GM03348 (cell line): ENCODE results near the gene EPB41L5.
A peak's percentile ranks its signal among the peaks of the same experiment; 100 is the strongest.
"Not testable (repeated sequence)": the region's sequence is repeated elsewhere in the genome, so short reads cannot be mapped to it uniquely, and the experiment has no call there.

Experiments
- DNase-seq: peaks from one replicate; pipeline ENCODE4 v3.0.0; 2012; ENCODE audit warnings: low spot score

EPB41L5 gene

DNA sequence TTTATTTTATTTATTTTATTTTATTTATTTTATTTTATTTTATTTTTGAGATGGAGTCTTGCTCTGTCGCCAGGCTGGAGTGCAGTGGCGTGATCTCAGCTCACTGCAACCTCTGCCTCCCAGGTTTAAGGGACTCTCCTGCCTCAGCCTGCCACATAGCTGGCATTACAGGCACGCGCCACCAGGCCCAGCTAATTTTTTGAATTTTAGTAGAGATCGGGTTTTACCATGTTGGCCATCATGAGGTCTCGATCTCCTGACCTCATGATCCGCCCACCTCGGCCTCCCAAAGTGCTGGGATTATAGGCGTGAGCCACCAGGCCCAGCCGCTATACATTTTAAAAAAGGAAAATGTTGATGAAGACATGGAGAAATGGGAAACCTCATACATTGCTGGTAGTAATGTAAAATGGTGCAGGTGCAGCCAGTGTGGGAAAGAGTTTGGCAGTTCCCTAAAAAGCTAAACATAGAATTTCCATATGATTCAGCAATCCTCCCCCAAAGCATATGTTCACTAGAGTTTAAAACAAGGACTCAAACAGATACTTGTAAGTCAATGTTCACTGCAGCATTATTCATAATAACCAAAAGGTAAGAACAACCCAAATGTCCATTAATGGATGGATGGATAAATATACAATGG, 187.1 kb downstream of the EPB41L5 start:
- not testable (repeated sequence) for DNase-seq

DNA sequence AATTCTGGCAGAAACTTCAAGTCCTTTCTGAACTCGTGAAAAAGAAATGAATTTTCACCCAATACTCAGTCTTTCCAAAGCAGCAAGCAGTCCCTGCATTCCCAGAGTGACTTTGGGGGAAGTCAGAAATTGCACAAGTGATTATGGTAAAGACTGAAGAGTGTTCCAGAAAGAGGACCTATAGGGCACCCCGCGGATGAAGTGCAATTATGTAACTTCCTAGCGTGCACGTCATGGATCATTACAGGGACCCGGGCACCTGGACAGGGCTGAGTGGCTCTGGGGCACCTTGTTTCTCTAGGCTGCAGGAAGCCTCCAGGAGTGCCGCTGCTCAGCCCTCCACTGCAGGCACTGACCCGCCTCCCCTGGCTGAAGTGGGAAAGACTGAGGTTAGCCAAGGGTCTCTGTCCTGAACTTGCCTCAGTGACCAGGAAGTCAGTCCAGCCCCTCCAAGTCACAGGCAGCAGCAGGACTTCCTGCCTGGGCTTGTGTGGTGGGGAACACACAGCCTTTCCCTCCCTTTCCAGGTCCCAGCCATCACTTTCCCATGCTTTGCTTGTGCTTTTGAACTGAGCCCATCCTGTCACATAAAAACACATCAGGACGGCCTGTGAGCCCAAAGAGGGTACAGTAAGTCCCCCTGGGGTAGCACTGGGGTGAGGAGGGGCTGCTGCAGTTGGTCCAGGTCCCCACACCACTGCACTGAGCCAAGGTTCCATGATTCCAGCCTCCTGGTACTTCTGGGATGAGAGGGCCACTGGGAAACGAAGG, 190.6 kb downstream of the EPB41L5 start:
- DNase-seq = no peak

DNA sequence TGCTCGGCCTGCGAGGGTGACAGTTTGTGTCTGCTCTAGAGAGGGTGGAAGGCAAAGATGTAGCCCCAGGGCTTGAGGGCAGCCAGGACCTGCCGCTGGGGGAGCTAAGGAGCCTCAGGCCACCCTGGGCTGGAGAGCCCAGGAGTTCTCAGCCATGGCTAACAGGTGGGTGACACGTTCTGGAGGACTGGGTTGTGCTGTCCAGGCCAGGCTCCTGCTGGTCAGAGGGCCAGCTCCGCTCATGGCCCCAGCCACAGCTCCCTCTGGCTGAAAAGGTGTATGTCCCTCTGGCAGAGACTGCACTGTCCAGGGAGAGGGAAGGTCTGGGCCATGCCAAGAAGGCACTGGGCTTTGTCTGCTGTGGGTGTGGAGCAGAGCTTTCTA, 191.1 kb downstream of the EPB41L5 start:
- DNase-seq = no peak

DNA sequence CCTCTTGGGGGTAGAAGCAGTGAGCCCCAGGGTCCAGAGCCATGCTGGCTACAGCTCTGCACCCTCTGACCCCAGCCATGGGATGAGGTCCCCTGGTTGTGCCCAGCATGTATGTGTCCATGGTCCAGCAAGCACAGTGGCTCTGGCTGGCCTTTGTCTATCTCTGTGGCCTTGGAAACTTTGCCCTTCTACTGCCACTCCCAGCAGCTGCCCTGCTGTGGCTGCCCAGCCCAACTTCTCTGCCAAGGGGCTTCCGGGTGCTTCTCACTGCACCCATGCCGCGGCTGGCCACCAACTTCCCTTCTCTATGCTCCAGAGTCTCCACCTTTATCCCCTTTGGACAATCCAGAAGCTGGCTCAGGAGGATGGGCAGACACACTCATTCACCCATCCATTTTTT, 191.5 kb downstream of the EPB41L5 start:
- no peak for DNase-seq

DNA sequence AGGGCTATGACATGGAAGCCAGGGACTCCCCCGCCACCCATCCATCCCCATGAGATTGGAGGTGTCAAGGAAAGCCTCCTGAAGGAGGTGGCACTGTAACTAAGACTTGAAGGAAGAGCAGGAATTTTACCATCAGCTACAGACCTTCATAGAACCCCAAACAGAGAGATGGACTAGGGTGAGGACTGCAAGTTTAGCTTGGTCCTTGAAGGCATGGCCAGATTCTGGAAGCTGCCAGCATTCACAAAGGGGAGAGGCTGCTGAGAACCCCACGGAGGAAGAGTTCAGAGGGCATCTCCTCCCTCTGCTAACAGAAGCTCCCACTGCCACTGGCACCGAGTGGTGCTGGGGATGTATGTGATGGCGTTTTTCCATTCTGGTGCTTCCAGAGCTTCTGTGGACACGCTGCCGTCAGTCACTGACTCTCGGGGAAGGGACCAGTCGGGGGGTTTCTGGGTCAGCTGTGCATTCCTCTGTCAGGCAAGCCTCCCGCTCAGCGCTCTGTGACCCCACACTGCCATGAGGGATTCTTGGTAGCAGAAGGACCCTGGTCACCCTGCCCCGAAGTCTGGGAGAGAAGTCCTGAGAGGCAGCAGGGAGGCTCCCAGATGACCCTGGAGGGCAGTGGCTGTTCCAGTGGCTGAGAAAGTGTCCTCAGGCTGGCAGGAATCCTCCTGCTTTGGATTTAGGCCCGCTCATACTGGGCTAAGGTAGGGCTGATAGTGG, 192.2 kb downstream of the EPB41L5 start:
- DNase-seq = no peak

DNA sequence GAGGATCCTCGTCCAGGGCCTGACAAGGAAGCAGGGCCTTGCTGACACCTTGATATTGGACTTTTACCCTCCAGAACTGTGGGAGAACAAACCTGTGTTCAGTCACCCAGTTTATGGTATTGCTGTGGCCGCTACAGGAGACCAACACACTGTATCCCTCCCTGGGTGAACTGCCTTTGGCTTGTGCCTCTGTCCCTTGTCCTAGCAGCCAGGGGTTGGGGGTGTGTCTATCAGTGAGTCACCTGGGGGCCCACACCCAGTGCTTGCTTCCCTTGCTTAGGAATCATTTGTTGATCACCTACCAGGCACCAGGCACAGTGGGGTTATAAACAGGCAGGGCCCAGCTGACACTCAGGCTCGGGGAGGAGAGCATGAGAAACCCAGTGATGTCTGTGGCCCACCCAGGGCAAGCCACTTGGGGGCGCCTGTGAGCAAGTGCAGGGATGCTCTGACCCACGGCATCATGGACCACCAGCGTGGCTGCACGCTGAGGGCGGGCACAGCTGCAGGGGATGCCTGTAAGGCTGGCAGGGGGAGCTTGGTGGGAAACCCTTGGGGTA, 193.2 kb downstream of the EPB41L5 start:
- DNase-seq = peak; percentile 40

DNA sequence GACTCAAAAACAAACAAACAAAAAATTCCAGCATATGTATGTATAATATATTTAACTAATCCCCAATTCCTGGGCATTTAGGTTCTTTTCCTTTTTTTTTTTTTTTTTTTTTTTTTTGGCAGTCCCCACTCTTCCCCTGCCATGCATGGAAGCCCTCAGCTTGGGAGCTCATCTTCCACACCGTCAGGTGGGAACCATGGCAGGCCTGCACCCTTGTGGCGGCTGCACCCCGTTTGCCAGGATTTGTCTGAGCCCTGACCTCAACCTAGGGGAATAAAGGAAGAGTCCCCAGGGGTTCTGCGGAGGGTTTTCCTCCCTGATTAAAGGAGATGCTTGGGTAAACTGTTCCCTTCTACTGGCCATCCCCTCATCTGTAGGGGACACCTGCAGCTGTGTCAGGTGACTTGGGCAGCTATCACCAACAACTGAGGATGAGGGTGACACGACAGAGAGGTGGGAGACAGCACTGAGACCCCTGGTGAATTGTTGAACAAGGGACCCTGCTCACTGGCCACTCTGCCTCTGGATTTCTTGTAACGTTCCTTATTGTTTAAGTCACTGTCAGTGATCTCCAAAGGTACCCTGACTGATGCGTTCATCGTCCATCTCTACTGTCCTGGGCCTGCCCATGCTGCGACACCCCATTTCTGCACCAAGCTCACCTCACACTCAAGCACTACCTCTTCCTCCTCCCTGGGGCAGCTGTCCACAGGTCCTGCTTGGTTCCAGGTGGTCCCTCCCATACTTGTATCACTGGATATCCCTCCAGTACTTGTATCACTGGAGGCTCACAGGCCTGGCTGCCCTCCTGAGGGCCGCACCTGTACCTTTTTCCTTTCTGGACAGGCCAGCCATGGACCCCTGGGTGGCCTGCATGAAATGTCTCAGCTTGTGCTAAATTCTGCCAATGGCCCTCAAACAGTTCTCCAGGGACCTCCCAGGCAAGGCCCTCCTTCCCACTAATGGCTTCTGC, 195.8 kb downstream of the EPB41L5 start:
- DNase-seq = no peak

DNA sequence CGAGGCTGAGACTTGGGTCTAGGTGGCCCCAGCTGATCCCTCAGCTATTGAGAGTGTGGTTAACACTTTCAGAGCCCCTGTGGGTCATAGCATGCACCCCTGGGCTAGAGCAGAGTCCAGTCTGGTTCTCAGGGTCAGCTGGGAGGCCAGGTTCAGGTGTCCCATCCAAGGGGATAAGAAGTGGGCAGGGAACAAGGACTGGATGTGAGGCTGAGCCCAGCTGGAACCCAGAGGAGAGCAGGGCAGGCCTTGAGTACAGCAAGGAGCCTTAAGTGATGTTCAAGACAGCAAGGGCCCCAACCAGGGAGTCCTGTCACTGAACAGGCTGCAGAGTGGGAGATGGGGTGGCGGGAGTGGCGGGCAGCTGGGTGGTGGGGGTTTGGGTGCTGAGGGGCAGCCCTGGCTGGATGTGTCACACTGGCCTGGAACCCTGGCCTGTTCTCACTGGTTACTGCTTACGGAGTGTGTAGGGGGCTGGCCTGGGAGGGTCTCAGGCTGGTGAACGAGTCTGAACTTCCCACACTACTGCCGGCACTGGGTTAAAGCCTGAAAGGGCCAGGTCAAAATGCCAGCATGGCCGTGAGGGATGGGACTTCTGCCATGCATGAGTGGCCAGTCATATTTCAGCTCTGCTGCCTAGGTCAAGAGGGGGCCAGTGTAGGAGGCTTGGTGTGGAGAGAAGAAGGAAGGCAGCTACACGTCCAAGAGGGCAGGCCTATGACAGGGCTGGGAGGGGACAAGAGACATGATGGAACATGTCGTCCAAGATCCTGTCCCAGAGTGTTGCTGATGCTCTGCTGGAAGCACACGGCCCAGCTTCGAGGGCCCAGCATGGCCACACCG, 196.8 kb downstream of the EPB41L5 start:
- DNase-seq = no peak

DNA sequence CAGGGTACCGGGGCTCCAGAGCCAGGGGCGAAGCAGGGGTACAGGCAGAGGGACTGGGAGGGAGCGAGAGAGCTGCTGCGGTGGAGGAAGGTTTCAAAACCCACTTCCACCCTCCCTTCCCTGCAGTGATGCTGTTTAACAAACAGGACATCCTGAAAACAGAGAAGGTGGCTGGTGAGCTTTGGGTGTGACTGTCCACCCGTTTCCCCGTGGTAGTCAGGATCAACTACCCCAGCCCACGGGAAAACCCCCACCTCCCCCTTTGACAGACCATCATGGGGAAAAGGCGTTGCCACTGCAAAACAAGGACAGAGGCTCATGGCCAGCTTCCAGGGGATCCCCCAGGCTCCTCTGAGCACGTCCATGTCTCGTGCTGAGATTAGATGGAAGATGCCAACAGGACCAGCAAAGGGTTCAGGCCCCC, 197.4 kb downstream of the EPB41L5 start:
- DNase-seq = no peak

DNA sequence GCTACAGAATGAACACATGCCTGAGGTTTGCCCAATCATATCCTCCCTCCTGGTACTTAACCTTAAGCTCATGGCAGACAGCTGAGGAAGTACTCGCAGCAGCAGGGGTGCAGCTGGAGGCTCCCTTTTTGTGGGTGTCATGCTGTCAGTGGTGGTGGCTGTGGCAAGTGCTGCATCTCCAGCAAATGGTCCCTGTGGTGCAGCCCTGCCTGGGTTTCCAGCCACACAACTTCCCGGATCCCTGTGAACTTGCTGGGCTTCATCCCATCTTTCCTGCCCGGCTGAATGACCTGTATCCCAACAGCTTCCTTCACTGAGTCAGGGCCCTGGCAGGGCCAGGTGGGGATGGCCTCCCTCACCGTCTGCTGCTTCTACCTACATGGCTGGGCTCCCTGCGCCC, 205.3 kb downstream of the EPB41L5 start:
- DNase-seq = no peak

DNA sequence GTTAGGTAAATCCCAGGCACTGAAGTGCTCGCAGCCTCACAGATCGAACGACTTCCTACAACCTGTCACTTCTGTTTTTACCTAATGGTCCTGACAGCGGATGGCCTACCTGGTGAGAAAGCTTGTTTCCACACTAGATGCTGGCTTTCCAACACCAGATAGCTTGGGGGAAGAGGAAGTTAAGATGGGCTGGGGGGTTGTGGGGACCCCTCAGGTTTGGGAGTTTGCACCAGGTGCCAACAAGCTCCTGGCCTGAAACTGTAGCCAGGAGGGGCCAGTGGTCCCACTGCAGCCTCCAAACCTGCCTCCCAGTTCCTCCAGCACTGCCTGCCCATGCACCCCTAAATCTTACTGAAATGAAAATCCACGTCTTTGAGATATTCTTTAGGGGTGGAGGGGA, 206.4 kb downstream of the EPB41L5 start:
- DNase-seq = no peak

DNA sequence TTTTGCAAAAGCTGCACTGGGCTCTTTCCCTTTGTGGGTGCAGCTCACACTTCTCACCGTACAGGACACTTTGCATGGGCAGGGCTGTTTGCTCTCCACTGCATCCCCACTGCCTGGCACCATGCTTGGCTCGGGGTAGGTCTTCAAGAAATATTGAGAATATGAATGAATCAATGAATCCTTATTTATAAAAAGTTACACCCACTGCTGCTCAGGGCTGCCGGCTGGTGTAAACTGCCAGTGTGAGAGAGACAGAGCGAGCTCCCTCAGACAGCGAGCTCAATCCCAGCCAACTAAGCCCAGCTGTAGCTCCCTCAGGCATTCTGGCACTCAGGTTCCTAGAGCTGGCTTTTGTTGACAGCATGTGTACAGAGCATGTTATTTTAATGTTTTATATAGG, 206.9 kb downstream of the EPB41L5 start:
- DNase-seq = no peak

DNA sequence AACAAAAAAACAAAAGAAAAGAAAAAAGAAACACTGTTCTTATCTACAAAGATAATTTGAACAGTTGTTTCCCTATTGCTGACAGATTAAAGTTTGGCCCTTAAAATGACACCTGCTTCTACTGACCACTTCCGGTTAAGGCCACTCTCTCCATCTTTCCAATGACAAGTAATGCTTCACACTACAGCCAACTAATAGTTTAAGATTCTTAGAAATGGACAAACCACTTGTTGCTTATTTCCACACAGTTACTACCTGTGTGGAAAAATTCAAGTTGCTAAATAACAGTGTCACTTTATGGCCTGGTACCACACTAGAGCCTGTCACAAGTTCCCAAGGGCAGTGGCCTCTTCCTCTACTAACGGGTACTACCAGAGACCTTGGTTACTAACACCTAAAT, 207.9 kb downstream of the EPB41L5 start:
- no peak for DNase-seq

DNA sequence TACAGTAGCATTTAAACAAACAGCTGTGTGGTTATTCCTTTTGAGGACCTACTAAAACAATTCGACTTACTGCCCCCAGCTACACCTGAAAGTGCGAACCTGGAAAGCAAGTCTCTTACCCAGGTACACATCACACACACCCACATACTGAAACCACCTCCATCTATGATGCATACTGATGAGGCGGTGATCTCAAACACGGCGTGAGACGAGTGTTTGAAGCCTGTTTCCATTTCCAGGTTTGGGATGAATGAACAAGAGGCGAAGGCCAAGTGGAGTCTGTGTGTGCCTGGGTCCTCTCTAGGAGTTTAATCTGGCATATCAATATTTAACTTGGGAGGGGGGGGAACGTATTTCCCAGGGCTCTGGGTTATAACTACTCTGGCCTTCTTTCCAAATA, 208.7 kb downstream of the EPB41L5 start:
- DNase-seq = no peak

DNA sequence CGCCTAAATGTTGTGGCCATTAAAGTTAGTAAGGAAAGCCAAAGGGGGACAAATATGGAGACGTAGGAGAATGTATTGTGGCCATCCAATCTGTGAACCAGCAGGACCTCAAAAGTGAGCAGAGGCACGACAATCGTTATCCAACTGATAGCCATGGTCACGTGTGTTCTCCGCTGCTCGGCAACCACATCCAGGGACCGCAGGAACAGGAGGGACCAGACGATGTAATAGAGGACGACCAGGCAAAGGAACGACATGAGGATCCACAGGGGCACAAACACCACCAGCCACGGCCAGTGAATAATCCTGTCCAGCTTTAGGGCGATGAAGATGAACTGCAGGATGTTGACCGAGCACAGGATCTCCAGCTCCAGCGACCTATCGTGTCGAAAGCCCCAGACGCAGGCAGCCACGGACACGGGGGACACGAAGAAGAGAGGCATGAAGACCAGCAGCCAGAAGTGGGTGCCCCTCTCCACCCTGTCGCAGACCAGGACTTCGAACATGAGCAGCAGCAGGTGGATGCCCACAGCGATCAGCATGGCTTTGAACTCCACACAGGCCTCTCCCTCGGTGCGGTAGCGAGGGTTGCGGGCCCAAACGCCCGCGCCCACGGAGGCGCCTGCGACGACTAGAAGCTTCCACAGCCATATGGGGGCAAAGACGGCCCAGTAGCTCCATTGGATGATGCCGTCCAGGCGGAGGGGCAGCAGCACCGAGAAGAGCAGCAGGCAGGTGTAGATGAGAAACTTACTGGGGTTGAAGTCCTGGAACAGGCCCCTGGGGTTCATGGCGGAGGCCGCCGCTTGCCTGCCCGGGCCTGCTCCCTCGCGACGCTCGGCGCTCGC, 209.5 kb downstream of the EPB41L5 start:
- no peak for DNase-seq

DNA sequence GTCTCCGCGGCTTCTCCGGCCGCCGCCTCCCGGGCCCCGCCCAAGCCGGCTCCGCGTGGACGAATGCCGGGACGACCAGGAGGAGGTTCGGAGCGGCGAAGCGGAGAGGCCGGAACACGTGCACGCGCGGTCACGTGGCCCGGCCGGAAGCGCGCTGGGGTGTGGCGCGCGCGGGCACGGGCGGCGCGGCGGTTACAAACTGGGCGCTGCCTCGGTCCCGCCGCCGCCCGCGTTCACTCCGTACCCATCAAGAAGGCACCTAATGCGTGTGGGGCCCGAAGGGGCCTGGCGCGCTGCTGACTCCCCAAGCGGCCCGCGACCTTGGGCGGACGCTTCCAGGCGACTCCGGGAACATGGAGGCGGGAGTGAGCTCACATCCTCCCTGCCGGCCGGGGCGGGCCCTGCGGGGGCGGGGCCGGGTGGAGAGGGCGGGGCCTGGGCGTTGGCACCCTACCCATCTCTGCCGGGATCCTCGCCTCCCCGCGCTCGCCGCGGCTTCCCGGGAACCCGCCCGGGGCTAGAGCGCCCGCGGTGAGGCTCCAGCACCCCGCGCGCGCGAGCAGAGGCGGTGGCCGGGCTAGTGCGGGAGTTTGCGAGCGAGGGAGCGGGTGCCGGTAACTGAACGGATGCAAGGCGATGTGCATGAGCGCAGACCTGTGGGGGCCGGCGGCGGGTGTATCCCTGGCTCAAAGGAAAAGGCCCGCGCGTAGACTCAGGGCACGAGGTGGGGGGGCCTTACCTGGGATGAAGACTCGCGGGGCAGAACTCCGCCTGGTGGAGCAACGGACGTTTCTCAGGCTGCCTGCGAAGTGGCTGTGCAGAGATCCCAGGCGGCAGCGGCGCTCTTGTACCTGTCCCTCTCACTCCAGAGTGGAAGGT, 210.4 kb downstream of the EPB41L5 start, which contains the start of gene TMEM185B:
TSS of gene TMEM185B (minus strand) at position 367 of the 879 bp plus-strand sequence. CDS start 424 bp downstream, outside the sequence.
- DNase-seq = peak; percentile 99

DNA sequence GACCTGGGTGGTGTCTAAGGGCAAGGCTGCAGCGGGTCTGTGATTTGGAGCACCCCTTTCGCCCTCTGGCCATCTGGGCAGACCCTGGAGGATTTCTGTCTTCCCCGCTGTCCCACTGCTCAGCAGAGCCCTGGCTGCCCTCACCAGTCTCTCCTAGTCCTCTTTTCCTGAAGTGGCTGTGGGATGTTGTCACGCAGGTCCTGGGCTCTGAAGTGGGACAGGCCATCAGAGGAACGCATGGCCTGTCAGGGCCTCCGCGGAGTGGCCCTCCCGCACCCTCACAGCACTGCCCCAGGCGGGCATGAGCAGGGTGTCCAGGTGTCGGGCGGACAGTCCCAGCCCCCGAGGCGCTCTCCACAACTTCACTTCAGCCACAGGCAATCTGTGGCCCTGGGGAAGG, 211.4 kb downstream of the EPB41L5 start:
- no peak for DNase-seq

DNA sequence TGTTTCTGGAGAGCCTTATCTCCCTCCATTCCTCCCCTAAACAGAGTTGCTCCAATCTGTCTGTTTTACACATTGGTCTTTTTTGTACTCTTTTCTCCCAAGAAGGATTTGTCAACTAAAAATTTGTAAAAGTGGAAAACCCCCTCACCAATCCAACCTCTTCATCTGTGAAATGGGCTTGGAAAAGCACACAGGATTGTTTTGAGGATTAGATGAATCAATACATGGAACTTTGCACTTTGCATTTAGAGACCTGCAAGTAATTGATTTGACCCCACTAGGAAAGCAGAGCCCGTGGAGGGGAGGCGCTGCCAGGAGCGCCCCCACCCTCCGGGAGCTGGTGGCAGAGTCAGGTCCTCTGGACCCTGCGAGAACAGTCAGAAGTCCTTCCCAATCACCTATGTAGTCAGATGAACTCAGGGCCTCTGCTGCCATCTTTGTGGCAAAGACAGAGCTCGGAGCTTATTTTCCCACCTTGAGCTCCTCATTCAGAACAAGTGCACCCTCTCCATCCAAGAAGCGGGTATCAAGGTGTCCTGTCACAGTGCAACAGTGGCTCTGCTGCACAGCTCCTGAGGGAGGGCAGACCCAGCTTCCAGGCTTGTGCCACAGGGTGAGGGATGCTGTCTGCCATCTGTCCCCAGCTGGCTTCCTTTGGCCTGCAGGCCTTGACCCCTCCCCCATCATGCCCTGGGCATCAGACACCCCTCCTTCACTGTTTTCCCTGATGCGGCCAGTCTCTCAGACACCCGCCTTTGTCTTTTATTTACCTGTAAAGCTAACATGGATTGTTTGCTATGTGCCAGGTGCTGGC, 212.1 kb downstream of the EPB41L5 start:
- DNase-seq = no peak
